Measurements from ENCODE around the gene HOXC12. TPM values are rescaled to one million over a fixed set of nuclear protein-coding genes. Genes with fewer than 3 reads are reported as not detected.

HOXC12 gene
- total RNA-seq, 1 experiment from 2014 or later: not detected

- Mint-ChIP-seq H3K4me1 (ENCODE audit: low read depth, unreplicated experiment) (no peaks in the 10 kb centered on the region), H3K27me3 (ENCODE audit: unreplicated experiment) (peaks cover 97% of the 10 kb centered on the region), H3K9me3 (ENCODE audit: low read depth, unreplicated experiment) (no peaks in the 10 kb centered on the region), H3K27ac (ENCODE audit: unreplicated experiment) (no peak overlapping the region), H3K36me3 (ENCODE audit: insufficient read depth, unreplicated experiment) (no peaks in the 10 kb centered on the region), H3K4me3 (ENCODE audit: low read depth, unreplicated experiment) (no peak overlapping the region)
- no TSS peak for BruUV-seq (replicated peaks)
- TF ChIP-seq CTCF (IDR thresholded peaks at IDR 0.05; ENCODE audit: unreplicated experiment): no peak
- intact Hi-C loops (cut with micrococcal nuclease; ENCODE audit: unreplicated experiment): no loop called here
- CTCF ChIA-PET: no interaction called here
- DNase-seq: no peak
Observed at GRCh38 chr12:53940443-53941014, 14.2 kb upstream of the HOXC12 start.

GRCh38 chr12:53941187-53941586 is 13.5 kb upstream of the HOXC12 start:
- Mint-ChIP-seq H3K4me3 (ENCODE audit: low read depth, unreplicated experiment) (no peak overlapping the region), H3K27me3 (ENCODE audit: unreplicated experiment) (peaks cover 97% of the 10 kb centered on the region), H3K27ac (ENCODE audit: unreplicated experiment) (no peak overlapping the region), H3K36me3 (ENCODE audit: insufficient read depth, unreplicated experiment) (no peaks in the 10 kb centered on the region), H3K4me1 (ENCODE audit: low read depth, unreplicated experiment) (no peaks in the 10 kb centered on the region), H3K9me3 (ENCODE audit: low read depth, unreplicated experiment) (no peaks in the 10 kb centered on the region)
- CTCF ChIA-PET: interaction anchor here (0.6 to 0.9 kb wide), 2 partner anchors 23 to 262 kb away, joined by 3 read pairs; no protein-coding TSS in a partner anchor
- BruUV-seq (replicated peaks): no TSS peak
- DNase-seq: no peak
- no peak for TF ChIP-seq CTCF (IDR thresholded peaks at IDR 0.05; ENCODE audit: unreplicated experiment)
- intact Hi-C loops (cut with micrococcal nuclease; ENCODE audit: unreplicated experiment): no loop called here

GRCh38 chr12:53941750-53942149 is 13.0 kb upstream of the HOXC12 start:
- Mint-ChIP-seq H3K36me3 (ENCODE audit: insufficient read depth, unreplicated experiment) (no peaks in the 10 kb centered on the region), H3K4me3 (ENCODE audit: low read depth, unreplicated experiment) (no peak overlapping the region), H3K9me3 (ENCODE audit: low read depth, unreplicated experiment) (no peaks in the 10 kb centered on the region), H3K27me3 (ENCODE audit: unreplicated experiment) (peaks cover 97% of the 10 kb centered on the region), H3K4me1 (ENCODE audit: low read depth, unreplicated experiment) (no peaks in the 10 kb centered on the region), H3K27ac (ENCODE audit: unreplicated experiment) (no peak overlapping the region)
- CTCF ChIA-PET: interaction anchor here (0.6 to 0.9 kb wide), 2 partner anchors 23 to 261 kb away, joined by 3 read pairs; no protein-coding TSS in a partner anchor
- intact Hi-C loops (cut with micrococcal nuclease; ENCODE audit: unreplicated experiment): no loop called here
- TF ChIP-seq CTCF (IDR thresholded peaks at IDR 0.05; ENCODE audit: unreplicated experiment): no peak
- BruUV-seq (replicated peaks): no TSS peak
- no peak for DNase-seq

- TF ChIP-seq CTCF (IDR thresholded peaks at IDR 0.05; ENCODE audit: unreplicated experiment): no peak
- DNase-seq: no peak
- H3K4me3 Mint-ChIP-seq (ENCODE audit: low read depth, unreplicated experiment): no peak overlapping the region
- intact Hi-C loops (cut with micrococcal nuclease; ENCODE audit: unreplicated experiment): no loop called here
- no TSS peak for BruUV-seq (replicated peaks)
- CTCF ChIA-PET: no interaction called here
- no peaks in the 10 kb centered on the region for H3K36me3 Mint-ChIP-seq (ENCODE audit: insufficient read depth, unreplicated experiment)
- no peak overlapping the region for H3K27ac Mint-ChIP-seq (ENCODE audit: unreplicated experiment)
- H3K9me3 Mint-ChIP-seq (ENCODE audit: low read depth, unreplicated experiment): no peaks in the 10 kb centered on the region
- H3K27me3 Mint-ChIP-seq (ENCODE audit: unreplicated experiment): peaks cover 97% of the 10 kb centered on the region
- H3K4me1 Mint-ChIP-seq (ENCODE audit: low read depth, unreplicated experiment): no peaks in the 10 kb centered on the region
Observed at GRCh38 chr12:53942467-53942997, 12.2 kb upstream of the HOXC12 start.
